HEK293T (cell line): Measurements from ENCODE around the gene CYLC2.

Experiments used
- CTCF ChIA-PET: fragments of 350-600 bp; formaldehyde crosslinking; extraction: SDS; loops from one replicate; lab custom pipeline; 2021; ENCODE audit warnings: antibody characterized with exemption, inconsistent platforms; lab: Yijun Ruan, JAX
- POLR2A ChIA-PET: fragments of 350-600 bp; formaldehyde crosslinking; extraction: SDS; loops from one replicate; lab custom pipeline; 2020; ENCODE audit warnings: antibody characterized with exemption, inconsistent platforms; lab: Yijun Ruan, JAX
- DNase-seq: peaks from one replicate; pipeline ENCODE4 v3.0.0; 2012; ENCODE audit warnings: mixed read lengths; ENCODE audit errors: extremely low spot score
- ARNT ChIP-seq: fragments of 450-650 bp; IDR thresholded peaks from 2 replicates; pipeline ENCODE4 v1.6.1; 2017; ENCODE audit warnings: mild to moderate bottlenecking
- BHLHE40 ChIP-seq: fragments of 450-650 bp; IDR thresholded peaks from 2 replicates; pipeline ENCODE4 v1.6.1; 2016; ENCODE audit warnings: mild to moderate bottlenecking, moderate library complexity, borderline replicate concordance
- CTBP1 ChIP-seq: fragments of 450-650 bp; IDR thresholded peaks from 2 replicates; pipeline ENCODE4 v1.6.1; 2016; ENCODE audit warnings: borderline replicate concordance
- ELF4 ChIP-seq: fragments of 450-650 bp; IDR thresholded peaks from 2 replicates; pipeline ENCODE4 v1.6.1; 2017; ENCODE audit warnings: antibody characterized with exemption
- FOXA1 ChIP-seq: fragments of 450-650 bp; IDR thresholded peaks from 2 replicates; pipeline ENCODE4 v1.6.1; 2016; ENCODE audit warnings: mild to moderate bottlenecking
- FOXK2 ChIP-seq: fragments of 450-650 bp; IDR thresholded peaks from 2 replicates; pipeline ENCODE4 v1.6.1; 2016; ENCODE audit warnings: mild to moderate bottlenecking
- FOXM1 ChIP-seq: fragments of 450-650 bp; IDR thresholded peaks from 2 replicates; pipeline ENCODE4 v1.6.1; 2017; ENCODE audit warnings: mild to moderate bottlenecking, borderline replicate concordance
- HDGF ChIP-seq: fragments of 450-650 bp; IDR thresholded peaks from 2 replicates; pipeline ENCODE4 v1.6.1; 2017; ENCODE audit warnings: antibody characterized with exemption, borderline replicate concordance
- L3MBTL2 ChIP-seq: fragments of 450-650 bp; conservative IDR thresholded peaks from 2 replicates; pipeline ENCODE4 v1.6.1; 2016; ENCODE audit warnings: mild to moderate bottlenecking
- LEF1 ChIP-seq: fragments of 450-650 bp; IDR thresholded peaks from 2 replicates; pipeline ENCODE4 v1.6.1; 2017; ENCODE audit warnings: mild to moderate bottlenecking, borderline replicate concordance
- NFRKB ChIP-seq: fragments of 450-650 bp; IDR thresholded peaks from 2 replicates; pipeline ENCODE4 v1.6.1; 2016; ENCODE audit warnings: mild to moderate bottlenecking, moderate library complexity
- SP1 ChIP-seq: fragments of 450-650 bp; IDR thresholded peaks from 2 replicates; pipeline ENCODE4 v1.6.1; 2017
- SUZ12 ChIP-seq: fragments of 450-650 bp; IDR thresholded peaks from 2 replicates; pipeline ENCODE4 v1.6.1; 2016; ENCODE audit warnings: mild to moderate bottlenecking
- TARDBP ChIP-seq: fragments of 450-650 bp; IDR thresholded peaks from 2 replicates; pipeline ENCODE4 v1.6.1; 2016
- ZNF384 ChIP-seq: fragments of 450-650 bp; IDR thresholded peaks from 2 replicates; pipeline ENCODE4 v1.6.1; 2016
- TF ChIP-seq, protein P1 (sequence below): fragments of 450-650 bp; IDR thresholded peaks from 2 replicates; pipeline ENCODE4 v1.6.1; 2016

The CYLC2 gene, protein sequence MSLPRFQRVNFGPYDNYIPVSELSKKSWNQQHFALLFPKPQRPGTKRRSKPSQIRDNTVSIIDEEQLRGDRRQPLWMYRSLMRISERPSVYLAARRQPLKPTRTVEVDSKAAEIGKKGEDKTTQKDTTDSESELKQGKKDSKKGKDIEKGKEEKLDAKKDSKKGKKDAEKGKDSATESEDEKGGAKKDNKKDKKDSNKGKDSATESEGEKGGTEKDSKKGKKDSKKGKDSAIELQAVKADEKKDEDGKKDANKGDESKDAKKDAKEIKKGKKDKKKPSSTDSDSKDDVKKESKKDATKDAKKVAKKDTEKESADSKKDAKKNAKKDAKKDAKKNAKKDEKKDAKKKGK

DNA sequence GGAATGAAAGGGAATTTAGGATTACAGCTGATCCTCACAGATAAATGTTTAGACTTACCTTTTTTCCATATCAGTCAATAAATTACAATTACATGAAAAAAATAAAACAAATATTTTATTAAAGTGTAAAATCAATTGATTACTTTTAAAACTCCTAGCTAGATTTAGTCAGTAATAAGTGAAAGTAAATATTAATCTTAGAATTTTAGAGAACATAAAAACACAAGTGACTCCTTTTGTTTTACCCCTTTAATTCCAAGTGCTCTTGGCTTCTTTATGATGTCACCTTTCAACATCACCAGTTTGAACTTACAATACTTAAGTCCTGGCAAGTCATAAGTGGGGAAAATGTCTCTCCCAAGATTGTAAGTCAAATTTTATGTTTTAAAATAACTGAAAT is at the start of gene CYLC2:
CYLC2 (plus strand) TSS at position 301 of the 400 bp plus-strand sequence; CDS start at position 349, 48 bp downstream.
- CTCF ChIA-PET: no interaction called here
- POLR2A ChIA-PET: no interaction called here

DNA sequence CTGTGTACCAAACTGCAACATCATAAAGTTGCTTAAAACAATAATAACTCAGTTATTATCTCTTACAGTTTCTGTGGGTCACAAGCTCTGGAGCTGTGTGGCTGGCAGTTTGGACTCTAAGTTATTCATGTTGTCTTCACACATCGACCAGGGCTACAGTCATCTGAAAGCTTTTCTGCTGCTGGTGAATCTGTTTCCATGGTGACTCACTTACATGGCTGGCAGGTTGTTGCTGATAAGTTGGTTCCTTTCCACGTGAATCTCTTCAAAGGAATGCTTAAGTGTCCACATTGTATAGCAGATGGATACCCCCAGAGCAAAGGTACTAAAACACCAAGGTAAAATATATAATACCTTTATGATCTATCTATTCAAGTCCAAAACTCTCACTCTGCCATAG is 44.8 kb upstream of the CYLC2 start:
- no peak for DNase-seq
- ChIA-PET CTCF (no interaction called here), POLR2A (no interaction called here)
- TF ChIP-seq NFRKB (no peak), TARDBP (no peak), ARNT (no peak), ZNF384 (no peak), CTBP1 (no peak), ELF4 (no peak), FOXM1 (no peak), L3MBTL2 (no peak), SP1 (no peak), SUZ12 (no peak), LEF1 (no peak), HDGF (no peak), FOXA1 (no peak), BHLHE40 (no peak), FOXK2 (no peak)
- TF ChIP-seq, protein P1, sequence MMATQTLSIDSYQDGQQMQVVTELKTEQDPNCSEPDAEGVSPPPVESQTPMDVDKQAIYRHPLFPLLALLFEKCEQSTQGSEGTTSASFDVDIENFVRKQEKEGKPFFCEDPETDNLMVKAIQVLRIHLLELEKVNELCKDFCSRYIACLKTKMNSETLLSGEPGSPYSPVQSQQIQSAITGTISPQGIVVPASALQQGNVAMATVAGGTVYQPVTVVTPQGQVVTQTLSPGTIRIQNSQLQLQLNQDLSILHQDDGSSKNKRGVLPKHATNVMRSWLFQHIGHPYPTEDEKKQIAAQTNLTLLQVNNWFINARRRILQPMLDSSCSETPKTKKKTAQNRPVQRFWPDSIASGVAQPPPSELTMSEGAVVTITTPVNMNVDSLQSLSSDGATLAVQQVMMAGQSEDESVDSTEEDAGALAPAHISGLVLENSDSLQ: no peak

More for the DNA sequence above, at the start of gene CYLC2:
- DNase-seq: no peak
- TF ChIP-seq, protein P1: no peak
- no peak for TF ChIP-seq HDGF

DNA sequence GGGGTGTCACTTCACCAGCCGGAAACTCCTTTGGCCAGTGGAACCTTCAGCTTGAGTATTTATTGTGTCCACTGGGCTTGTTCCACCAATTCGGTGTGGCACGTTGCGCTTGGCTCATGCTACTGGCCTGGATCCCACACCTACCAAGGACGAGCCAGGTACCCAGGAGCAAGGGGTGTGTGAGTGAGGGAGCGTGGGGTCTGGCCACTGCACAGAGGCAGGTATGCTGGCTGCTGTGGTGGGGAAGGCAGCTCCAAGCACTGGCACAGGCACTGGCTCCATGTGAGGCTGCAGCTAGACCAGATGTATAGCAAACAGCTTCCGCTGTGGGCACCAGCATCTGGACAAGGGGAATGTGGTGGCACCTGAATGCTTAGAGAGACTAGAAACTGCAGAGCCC is 28.1 kb upstream of the CYLC2 start:
- POLR2A ChIA-PET: no interaction called here
- CTCF ChIA-PET: no interaction called here
- DNase-seq: no peak
- no peak for TF ChIP-seq ZNF384
- no peak for TF ChIP-seq BHLHE40
- TF ChIP-seq ARNT: no peak
- TF ChIP-seq HDGF: no peak
- no peak for TF ChIP-seq NFRKB
- TF ChIP-seq LEF1: no peak
- TF ChIP-seq SUZ12: no peak
- no peak for TF ChIP-seq ELF4
- TF ChIP-seq CTBP1: no peak
- TF ChIP-seq L3MBTL2: no peak
- no peak for TF ChIP-seq FOXA1
- no peak for TF ChIP-seq TARDBP
- no peak for TF ChIP-seq FOXM1
- TF ChIP-seq SP1: no peak
- TF ChIP-seq, protein P1: no peak
- no peak for TF ChIP-seq FOXK2

DNA sequence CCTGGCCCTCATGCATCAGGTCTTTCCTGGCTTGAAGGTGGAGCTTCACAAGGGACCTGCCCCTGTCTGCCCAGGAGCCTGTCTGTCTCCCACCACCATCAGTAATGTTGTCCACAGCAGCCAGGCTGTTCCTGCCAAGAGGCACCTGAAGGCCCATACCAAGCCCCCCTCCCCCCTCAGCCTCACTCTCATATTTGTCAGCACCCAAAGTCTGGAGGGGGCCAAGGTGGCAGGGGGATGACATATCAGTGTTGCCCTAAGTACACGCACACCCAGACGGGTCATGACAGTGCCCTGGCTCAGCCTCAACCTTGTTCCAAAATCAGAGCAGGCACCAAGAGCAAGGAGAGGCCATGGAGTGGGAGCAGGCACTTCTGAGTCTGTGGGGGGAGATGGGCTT is 27.2 kb upstream of the CYLC2 start:
- POLR2A ChIA-PET: no interaction called here
- CTCF ChIA-PET: no interaction called here
- no peak for DNase-seq
- TF ChIP-seq HDGF: no peak
- TF ChIP-seq L3MBTL2: no peak

DNA sequence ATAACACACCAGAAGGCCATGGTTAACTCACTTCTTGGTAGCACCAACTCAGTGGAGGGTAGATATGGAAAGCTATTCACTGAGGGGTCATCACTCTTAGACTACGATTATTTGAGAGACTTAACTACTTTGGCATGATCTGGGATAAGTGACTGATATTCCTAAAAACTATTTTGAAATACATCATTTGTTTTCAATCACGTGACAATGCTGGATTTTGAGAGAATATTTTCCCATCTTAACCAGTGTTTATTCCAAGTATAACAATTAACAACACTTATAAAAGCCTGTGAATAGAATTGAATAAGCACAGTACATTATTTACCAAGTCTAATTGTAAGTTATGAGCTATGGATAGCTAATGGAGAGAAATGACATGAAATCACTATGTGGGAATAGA is 22.4 kb upstream of the CYLC2 start:
- DNase-seq: no peak
- no peak for TF ChIP-seq HDGF
- no peak for TF ChIP-seq FOXM1
- TF ChIP-seq FOXA1: no peak
- no peak for TF ChIP-seq ARNT
- no peak for TF ChIP-seq CTBP1
- TF ChIP-seq LEF1: no peak
- TF ChIP-seq BHLHE40: no peak
- no peak for TF ChIP-seq ELF4
- TF ChIP-seq SP1: no peak
- TF ChIP-seq, protein P1: no peak
- no peak for TF ChIP-seq FOXK2
- TF ChIP-seq ZNF384: no peak
- TF ChIP-seq TARDBP: no peak
- no peak for TF ChIP-seq L3MBTL2
- TF ChIP-seq NFRKB: no peak
- no peak for TF ChIP-seq SUZ12
- ChIA-PET CTCF (no interaction called here), POLR2A (no interaction called here)

DNA sequence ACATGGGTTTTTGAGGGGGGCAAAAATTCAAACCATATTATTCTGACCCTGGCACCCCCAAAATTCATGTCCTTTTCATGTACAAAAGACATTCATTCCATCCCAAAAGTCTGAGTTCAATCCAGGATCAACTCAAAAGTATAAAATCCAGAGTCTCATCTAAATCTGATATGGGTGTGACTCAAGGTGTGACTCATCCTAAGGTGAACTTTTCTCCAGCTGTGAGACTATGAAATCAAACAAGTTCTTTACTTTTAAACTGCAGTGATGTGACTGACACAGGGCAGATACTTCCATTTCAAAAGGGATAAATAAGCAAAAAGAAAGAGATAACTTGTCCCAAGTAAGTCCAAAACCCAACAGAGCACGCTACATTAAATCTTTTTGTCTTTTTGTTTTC is 20.6 kb upstream of the CYLC2 start:
- ChIA-PET CTCF (no interaction called here), POLR2A (no interaction called here)
- no peak for DNase-seq
- TF ChIP-seq BHLHE40: no peak
- TF ChIP-seq FOXA1: no peak
- TF ChIP-seq FOXK2: no peak
- TF ChIP-seq LEF1: no peak
- no peak for TF ChIP-seq L3MBTL2
- no peak for TF ChIP-seq HDGF
- no peak for TF ChIP-seq ZNF384
- no peak for TF ChIP-seq ARNT
- no peak for TF ChIP-seq SUZ12
- TF ChIP-seq NFRKB: no peak
- TF ChIP-seq, protein P1: no peak
- no peak for TF ChIP-seq FOXM1
- TF ChIP-seq SP1: no peak
- TF ChIP-seq TARDBP: no peak
- no peak for TF ChIP-seq ELF4
- TF ChIP-seq CTBP1: no peak
